NCI-H187 treated with DMSO at 0.1 percent for 48 hours (cell line): Measurements from ENCODE around the gene RANGAP1.

Source experiments
- DNase-seq: peaks from one replicate; lab custom pipeline; 2025; lab: John Stamatoyannopoulos, UW

RANGAP1 gene

GRCh38 chr22:41285820-41286638 is at the start of gene RANGAP1:
RANGAP1 (minus strand) TSS chr22:41286187; CDS start chr22:41281044, 5,143 bp downstream.
- DNase-seq, result peak; percentile 86

GRCh38 chr22:41334951-41335635 is 49.1 kb upstream of the RANGAP1 start:
- no peak for DNase-seq

GRCh38 chr22:41334215-41334614 is 48.2 kb upstream of the RANGAP1 start:
- DNase-seq, result no peak

GRCh38 chr22:41333806-41334205 is 47.8 kb upstream of the RANGAP1 start:
- no peak for DNase-seq

GRCh38 chr22:41332217-41332939 is 46.4 kb upstream of the RANGAP1 start:
- DNase-seq, result no peak

GRCh38 chr22:41330169-41330568 is 44.2 kb upstream of the RANGAP1 start:
- DNase-seq, result no peak

- no peak for DNase-seq
Observed at GRCh38 chr22:41327124-41327523, 41.1 kb upstream of the RANGAP1 start.

- DNase-seq, result no peak
Observed at GRCh38 chr22:41324821-41325528, 39.0 kb upstream of the RANGAP1 start.

GRCh38 chr22:41320416-41321240 is 34.6 kb upstream of the RANGAP1 start:
- DNase-seq, result no peak

GRCh38 chr22:41315586-41315985 is 29.6 kb upstream of the RANGAP1 start:
- DNase-seq, result no peak

- DNase-seq, result no peak
Observed at GRCh38 chr22:41314821-41315220, 28.8 kb upstream of the RANGAP1 start.

- no peak for DNase-seq
Observed at GRCh38 chr22:41311487-41311886, 25.5 kb upstream of the RANGAP1 start.

- DNase-seq, result no peak
Observed at GRCh38 chr22:41310336-41310735, 24.3 kb upstream of the RANGAP1 start.

GRCh38 chr22:41308544-41308947 is 22.6 kb upstream of the RANGAP1 start:
- DNase-seq, result no peak

GRCh38 chr22:41308054-41308453 is 22.1 kb upstream of the RANGAP1 start:
- no peak for DNase-seq

GRCh38 chr22:41305646-41306045 is 19.7 kb upstream of the RANGAP1 start:
- no peak for DNase-seq

GRCh38 chr22:41302811-41303210 is 16.8 kb upstream of the RANGAP1 start:
- DNase-seq, result no peak

GRCh38 chr22:41302021-41302767 is 16.2 kb upstream of the RANGAP1 start:
- DNase-seq, result no peak

- DNase-seq, result peak; percentile 5
Observed at GRCh38 chr22:41301085-41302020, 15.4 kb upstream of the RANGAP1 start, which contains the start of gene ZC3H7B. ZC3H7B (plus strand) TSS chr22:41301525; CDS start chr22:41320661, 19,136 bp downstream.
